Activated naive CD8-positive, alpha-beta T cell (primary cell): ENCODE results near the gene SAFB2.
A peak's percentile ranks its signal among the peaks of the same experiment; 100 is the strongest.
"Not testable (repeated sequence)": the region's sequence is repeated elsewhere in the genome, so short reads cannot be mapped to it uniquely, and the experiment has no call there.

Experiments
- H3K27ac Mint-ChIP-seq: one replicate; pipeline ENCODE4 v1.8.0; 2021; ENCODE audit warnings: mixed read lengths
- H3K27me3 Mint-ChIP-seq: one replicate; pipeline ENCODE4 v1.8.0; 2021; ENCODE audit warnings: mixed read lengths
- H3K36me3 Mint-ChIP-seq: one replicate; pipeline ENCODE4 v1.8.0; 2021; ENCODE audit warnings: mixed read lengths
- H3K4me1 Mint-ChIP-seq: one replicate; pipeline ENCODE4 v1.8.0; 2021; ENCODE audit warnings: low read depth, mixed read lengths
- H3K4me3 Mint-ChIP-seq: one replicate; pipeline ENCODE4 v1.8.0; 2021; ENCODE audit warnings: mild to moderate bottlenecking, mixed read lengths
- H3K9me3 Mint-ChIP-seq: one replicate; pipeline ENCODE4 v1.8.0; 2021; ENCODE audit warnings: low read depth, mixed read lengths

SAFB2 gene

DNA sequence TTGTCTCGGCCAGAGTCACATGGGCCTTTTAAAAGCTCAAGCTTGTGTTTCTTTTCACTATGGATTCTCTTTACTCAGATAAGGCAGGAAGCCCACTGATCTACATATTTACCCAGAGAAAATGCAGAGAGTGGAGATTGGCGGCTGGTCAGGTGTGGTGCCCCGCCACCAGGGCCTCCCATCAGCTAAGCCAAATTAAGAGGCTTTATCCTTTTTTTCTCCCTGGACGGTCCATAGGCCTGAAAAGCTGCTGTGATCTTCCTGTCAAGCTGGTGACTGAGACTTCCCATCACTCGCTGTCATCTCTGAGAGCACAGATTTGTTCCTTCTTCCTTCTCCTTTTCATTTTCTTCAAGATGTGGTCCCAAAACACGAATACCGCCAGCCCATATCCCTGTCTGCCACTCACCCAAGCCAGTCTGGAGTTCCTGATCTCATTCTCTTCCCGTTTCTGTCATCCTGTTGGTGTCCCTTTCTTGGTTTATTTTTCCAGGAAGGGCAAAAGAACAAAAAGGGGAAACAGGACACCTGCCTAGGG is 2.2 kb upstream of the SAFB2 start:
- Mint-ChIP-seq H3K4me1 (peaks cover 63% of the 10 kb centered on the region), H3K36me3 (peaks cover 23% of the 10 kb centered on the region), H3K27ac (peak overlapping the region; percentile 88), H3K9me3 (no peaks in the 10 kb centered on the region), H3K4me3 (peak overlapping the region; percentile 96), H3K27me3 (no peaks in the 10 kb centered on the region)

DNA sequence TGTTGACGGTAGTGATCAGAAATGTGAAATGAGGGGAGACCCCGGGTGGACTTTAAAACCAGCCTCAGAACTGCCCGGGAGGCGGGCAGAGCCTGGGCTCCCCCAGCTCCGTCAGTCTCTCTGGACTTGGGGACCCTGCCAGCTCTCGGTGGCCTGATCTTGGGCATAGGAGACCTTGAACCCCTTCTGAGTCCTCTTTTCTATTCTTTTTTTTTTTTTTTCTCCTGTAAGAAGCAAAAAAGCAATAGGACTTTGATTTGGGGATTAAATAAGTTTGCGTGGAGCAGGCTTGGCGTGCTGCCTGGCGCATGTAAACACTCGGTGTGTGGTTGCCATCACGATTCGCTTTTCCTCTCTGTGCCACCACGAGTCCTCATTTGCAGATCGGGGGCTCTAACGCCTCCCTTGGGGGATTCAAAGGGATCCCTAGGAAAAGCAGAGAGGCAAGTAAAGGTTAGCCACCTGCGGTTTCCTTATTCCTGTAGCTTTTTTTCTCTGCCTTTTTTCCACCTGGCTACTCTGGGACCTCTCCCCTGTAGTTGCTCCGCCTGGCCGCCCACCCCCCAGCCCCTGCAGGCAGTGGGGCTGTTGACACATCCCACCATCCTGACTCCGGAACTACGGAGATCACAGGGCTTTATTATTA is 1.6 kb upstream of the SAFB2 start:
- Mint-ChIP-seq H3K27ac (peak overlapping the region; percentile 88), H3K27me3 (no peaks in the 10 kb centered on the region), H3K4me3 (peak overlapping the region; percentile 96), H3K4me1 (peaks cover 61% of the 10 kb centered on the region), H3K36me3 (peaks cover 23% of the 10 kb centered on the region), H3K9me3 (no peaks in the 10 kb centered on the region)

DNA sequence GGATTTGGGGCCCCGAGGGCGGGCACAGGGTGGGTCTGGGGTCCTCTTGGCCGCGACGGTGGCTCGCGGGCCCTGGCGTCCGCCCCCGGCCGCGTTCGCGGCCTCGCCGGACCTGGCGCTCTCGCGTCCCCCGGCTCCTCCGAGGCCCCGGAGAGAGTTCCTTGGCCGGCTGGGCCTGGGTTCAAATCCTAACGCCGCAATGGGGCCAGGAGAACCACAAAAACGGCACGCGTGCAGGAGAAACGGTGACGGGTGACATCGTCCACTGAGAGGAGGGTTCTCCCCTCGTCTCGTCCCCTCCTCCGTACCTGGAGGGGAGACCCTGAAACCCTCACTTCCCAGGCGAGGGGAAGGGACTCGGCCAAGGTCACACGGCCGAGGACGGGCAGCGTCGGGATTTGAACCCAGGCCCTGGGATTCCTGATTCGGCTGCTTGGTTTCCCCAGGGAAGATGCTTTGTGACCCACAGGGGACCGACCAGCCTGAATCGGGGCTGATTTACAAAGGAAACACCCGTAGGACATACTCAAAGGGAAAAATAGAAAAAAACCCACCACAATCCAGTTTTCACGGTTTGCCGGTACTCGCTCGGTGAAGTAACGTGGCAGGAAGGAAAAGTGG is 931 bp upstream of the SAFB2 start:
- peak overlapping the region; percentile 100 for H3K4me3 Mint-ChIP-seq
- peak overlapping the region; percentile 100 for H3K27ac Mint-ChIP-seq
- no peaks in the 10 kb centered on the region for H3K27me3 Mint-ChIP-seq
- no peaks in the 10 kb centered on the region for H3K9me3 Mint-ChIP-seq
- H3K36me3 Mint-ChIP-seq = peaks cover 23% of the 10 kb centered on the region
- peaks cover 61% of the 10 kb centered on the region for H3K4me1 Mint-ChIP-seq

DNA sequence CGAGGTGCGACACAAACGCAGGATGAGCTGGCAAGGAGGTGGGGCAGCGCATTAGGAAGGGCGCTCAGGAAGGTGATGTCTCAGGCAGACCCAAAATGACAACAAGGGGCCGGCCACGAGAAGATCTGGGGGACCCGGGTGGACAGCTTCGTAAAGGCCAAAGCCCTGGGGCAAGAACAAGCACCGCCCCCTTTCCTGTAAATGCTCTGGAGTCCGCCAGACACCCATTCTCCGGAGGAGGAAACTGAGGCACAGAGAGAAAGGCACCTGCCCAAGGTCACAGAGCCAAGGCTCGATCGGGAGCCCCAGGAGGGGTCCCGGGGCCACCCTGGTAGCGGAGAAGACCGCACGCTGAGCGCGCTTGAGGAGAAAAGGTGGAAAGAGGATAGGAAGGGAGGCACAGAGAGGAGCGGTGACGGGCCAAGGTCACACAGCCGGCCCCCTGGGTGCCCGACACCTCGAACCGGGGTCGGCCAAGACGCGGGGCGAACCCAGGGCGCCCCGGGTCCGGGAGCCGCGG is 571 bp downstream of the SAFB2 start:
- H3K4me1 Mint-ChIP-seq = peaks cover 60% of the 10 kb centered on the region
- peak overlapping the region; percentile 100 for H3K4me3 Mint-ChIP-seq
- no peaks in the 10 kb centered on the region for H3K27me3 Mint-ChIP-seq
- no peaks in the 10 kb centered on the region for H3K9me3 Mint-ChIP-seq
- H3K36me3 Mint-ChIP-seq = peaks cover 19% of the 10 kb centered on the region
- peak overlapping the region; percentile 92 for H3K27ac Mint-ChIP-seq

DNA sequence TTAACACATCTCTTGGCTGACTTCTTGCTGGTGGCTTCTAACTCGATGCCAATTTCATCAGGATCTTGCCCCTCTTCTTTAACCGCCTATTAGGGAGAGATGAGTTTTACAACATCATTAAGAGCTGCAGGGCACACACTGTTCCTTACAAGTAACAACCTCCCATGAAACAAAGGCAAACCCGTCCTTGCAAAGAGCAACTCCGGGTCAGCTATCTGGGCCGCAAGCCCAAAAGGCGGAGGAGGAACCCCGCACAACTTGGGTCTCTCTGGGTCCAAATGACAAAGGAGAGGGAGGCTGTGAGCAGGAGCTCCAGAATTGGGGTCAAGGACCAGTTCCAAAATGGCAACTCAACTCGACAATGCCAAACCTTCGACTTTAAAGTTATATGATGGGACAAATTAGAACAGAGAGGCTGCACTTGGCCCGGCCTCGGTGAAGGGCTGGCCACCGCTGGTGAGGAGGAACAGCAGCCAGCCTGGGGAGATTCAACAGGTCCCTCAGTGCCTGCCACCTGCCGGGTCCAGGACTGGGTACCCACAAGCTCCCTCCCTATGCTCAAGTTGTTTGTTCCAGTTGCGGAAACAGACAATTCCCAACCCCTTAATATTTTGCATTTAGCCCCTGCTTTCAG is 1.1 kb downstream of the SAFB2 start:
- peak overlapping the region; percentile 92 for H3K27ac Mint-ChIP-seq
- H3K4me1 Mint-ChIP-seq = peaks cover 59% of the 10 kb centered on the region
- H3K36me3 Mint-ChIP-seq = peaks cover 18% of the 10 kb centered on the region
- peak overlapping the region; percentile 100 for H3K4me3 Mint-ChIP-seq
- no peaks in the 10 kb centered on the region for H3K9me3 Mint-ChIP-seq
- no peaks in the 10 kb centered on the region for H3K27me3 Mint-ChIP-seq

DNA sequence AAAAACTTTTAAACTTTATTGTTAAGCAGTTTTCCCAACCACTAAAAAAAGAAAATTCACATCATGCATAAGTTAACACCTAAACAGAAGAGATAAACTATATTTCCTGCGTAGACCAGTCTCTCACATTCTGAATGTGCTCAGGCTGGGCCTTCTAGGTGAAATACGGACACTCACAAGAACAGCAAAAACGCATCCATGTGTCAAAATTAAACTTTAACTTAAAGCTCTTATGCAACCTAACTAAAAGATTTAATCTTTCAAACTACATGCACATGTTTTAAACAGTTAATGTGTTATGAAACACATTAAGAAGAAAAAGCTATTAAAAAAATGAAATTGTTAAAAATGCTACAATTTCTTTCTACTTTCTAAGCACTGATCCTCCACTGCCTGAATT is 2.6 kb downstream of the SAFB2 start:
- Mint-ChIP-seq H3K4me3 (peak overlapping the region; percentile 100), H3K27me3 (no peaks in the 10 kb centered on the region), H3K4me1 (peaks cover 49% of the 10 kb centered on the region), H3K27ac (peak overlapping the region; percentile 72), H3K36me3 (peaks cover 11% of the 10 kb centered on the region), H3K9me3 (no peaks in the 10 kb centered on the region)

DNA sequence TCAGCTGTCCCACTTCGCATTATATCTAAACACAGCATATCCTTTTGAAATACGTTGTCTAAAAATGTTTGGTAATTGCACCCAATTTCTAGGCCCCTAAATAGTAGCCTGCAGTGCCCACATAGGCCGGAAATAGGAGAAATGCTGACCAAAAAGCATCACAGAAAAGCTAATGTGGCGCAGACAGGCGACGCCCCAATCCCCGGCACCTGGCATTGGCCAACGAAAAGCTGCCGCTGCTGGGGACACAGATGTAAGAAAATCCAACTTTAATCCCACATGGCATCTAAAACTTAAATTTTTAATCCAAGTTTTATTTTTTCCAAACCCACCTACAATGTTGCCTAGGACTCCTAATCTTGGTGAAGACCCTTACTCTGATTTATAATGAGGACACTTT is 4.0 kb downstream of the SAFB2 start:
- H3K4me1 Mint-ChIP-seq = peaks cover 48% of the 10 kb centered on the region
- H3K27ac Mint-ChIP-seq = no peak overlapping the region
- peak overlapping the region; percentile 56 for H3K4me3 Mint-ChIP-seq
- H3K36me3 Mint-ChIP-seq = peaks cover 9% of the 10 kb centered on the region
- H3K27me3 Mint-ChIP-seq = no peaks in the 10 kb centered on the region
- H3K9me3 Mint-ChIP-seq = no peaks in the 10 kb centered on the region

DNA sequence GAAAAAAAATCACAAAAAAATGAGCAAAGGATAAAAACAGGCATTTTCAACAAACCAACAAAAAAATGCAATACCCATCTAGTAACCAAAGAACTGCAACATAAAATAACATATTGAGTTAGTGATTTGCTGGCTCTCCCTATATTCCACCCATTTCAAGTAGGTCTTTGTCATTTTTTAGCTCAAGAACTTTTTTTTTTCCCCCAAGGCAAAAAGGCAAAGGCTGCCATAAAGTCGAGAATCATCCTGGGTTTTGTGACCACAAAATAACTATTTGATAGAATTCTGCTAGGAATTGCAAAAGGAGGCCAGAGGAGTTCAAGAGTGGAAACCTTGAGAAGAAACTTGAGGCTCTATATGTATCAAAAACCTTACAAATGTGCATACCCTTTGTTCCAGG is 5.5 kb downstream of the SAFB2 start:
- H3K27me3 Mint-ChIP-seq = no peaks in the 10 kb centered on the region
- H3K4me3 Mint-ChIP-seq = no peak overlapping the region
- peaks cover 48% of the 10 kb centered on the region for H3K4me1 Mint-ChIP-seq
- H3K9me3 Mint-ChIP-seq = no peaks in the 10 kb centered on the region
- H3K27ac Mint-ChIP-seq = no peak overlapping the region
- H3K36me3 Mint-ChIP-seq = peaks cover 12% of the 10 kb centered on the region

DNA sequence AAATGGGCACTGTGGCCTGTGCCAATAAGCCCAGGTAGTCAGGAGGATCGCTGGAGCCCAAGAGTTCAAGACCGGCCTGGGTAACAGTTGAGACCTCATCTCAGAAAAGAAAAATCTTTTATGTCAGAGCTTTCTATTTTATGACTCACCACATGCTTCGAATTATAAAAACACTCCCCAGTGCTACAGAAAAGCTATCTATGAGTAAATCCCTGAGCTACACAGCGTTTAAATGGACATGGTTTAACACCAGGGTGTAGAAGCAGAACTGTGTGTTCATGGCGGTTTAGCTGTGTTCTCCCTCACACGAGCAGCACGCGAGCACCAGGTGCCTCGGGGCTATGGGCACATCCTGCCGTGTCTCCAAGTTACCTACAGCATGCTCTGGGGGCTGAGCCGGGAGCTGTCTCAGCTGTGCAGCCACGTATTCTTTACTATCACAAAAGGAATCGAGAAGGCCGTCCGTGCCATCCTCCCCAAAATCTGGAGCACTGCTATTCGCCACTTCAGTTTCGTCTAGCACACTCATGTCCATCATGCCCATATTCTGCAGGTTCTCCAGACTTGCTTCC is 6.7 kb downstream of the SAFB2 start:
- Mint-ChIP-seq H3K27ac (no peak overlapping the region), H3K4me1 (peaks cover 41% of the 10 kb centered on the region), H3K36me3 (peaks cover 10% of the 10 kb centered on the region), H3K27me3 (no peaks in the 10 kb centered on the region), H3K9me3 (no peaks in the 10 kb centered on the region), H3K4me3 (no peak overlapping the region)

DNA sequence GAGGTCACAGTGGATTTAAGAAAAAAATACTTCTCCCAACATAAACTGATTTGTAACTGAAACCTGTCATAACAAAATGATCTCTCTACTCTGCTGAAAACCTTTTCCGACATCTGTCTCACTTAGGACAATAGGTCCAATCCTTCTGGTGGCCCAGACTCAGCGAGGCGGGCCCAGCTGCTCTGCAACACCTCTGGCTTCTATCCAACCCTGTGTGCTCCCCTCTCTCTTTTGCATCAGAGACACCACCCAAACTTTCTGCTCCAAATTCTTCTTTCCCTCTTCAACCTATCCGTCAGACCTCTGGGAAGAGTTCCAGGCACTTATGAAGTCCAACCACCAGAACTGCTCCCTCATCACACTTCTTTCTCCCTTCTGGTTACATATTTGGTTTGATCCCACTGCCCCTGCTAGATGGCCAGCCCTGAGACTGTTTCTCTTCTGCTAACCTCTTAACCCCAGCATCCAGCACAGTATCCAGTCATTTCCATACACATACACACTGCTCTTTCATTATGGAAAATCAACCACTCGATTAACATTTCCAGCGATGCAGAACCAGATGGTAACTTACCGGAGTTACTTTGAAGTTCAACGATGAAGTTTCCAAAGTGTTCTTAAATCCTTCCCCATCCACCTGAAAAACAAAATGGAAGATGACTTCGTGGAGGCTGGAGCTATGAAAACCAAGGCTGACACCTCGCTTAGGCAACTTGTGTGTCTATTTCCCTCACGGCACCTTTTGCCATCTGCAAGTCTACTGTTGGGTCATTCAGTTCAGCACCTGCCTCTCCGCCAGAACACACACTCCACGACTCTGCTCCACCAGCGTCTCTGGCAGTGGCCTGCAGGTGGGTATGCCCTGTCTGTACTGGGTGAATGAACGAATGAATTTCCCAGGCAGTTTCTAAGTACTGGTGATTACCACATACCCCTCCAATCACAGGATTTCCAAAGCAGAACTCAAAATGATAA is 9.4 kb downstream of the SAFB2 start:
- peaks cover 5% of the 10 kb centered on the region for H3K36me3 Mint-ChIP-seq
- H3K27ac Mint-ChIP-seq = no peak overlapping the region
- H3K4me1 Mint-ChIP-seq = peaks cover 21% of the 10 kb centered on the region
- H3K27me3 Mint-ChIP-seq = no peaks in the 10 kb centered on the region
- H3K4me3 Mint-ChIP-seq = no peak overlapping the region
- no peaks in the 10 kb centered on the region for H3K9me3 Mint-ChIP-seq

DNA sequence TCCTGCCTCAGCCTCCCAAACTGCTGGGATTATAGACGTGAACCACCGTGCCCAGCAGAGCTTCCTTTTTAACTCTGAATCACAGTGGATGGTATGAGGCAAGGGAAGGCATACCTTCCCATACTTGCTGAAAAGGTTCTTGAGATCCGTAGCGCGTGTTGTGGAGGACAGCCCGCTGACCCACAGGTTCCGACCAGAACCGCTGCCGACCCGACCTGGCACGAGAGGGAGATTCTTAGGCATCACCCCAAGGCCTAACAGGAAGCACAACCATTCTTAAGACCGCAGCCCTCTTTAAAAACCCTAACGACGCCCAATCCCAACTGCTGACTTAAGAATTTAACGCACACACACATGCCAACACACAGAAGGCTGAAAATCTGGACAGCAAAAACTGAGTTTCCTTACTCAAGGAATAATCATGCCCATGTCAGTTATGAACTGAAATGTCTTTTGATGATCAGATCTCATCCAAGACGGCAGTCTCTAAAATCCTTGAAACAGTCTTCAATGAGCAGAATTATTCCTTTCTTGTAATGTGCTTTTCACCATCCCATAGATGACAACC is 12.6 kb downstream of the SAFB2 start:
- peaks cover 5% of the 10 kb centered on the region for H3K36me3 Mint-ChIP-seq
- H3K4me1 Mint-ChIP-seq = peaks cover 22% of the 10 kb centered on the region
- H3K27ac Mint-ChIP-seq = no peak overlapping the region
- no peaks in the 10 kb centered on the region for H3K27me3 Mint-ChIP-seq
- H3K9me3 Mint-ChIP-seq = no peaks in the 10 kb centered on the region
- no peak overlapping the region for H3K4me3 Mint-ChIP-seq

DNA sequence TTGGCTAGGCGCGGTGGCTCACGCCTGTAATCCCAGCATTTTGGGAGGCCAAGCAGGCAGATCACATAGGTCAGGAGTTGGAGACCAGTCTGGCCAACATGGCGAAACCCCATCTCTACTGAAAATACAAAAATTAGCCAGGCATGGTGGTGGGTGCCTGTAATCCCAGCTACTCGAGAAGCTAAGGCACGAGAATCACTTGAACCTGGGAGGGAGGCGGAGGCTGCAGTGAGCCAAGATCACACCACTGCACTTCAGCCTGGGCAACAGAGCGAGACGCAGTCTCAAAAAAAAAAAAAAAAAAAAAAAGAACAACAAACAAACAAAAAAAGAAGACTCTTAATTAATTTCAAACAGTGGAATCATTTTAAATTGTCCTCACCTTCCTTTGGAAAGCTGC is 13.8 kb downstream of the SAFB2 start:
- not testable (repeated sequence) for H3K4me3 Mint-ChIP-seq, H3K27ac Mint-ChIP-seq, H3K27me3 Mint-ChIP-seq, H3K36me3 Mint-ChIP-seq, H3K9me3 Mint-ChIP-seq
- peaks cover 22% of the 10 kb centered on the region for H3K4me1 Mint-ChIP-seq

DNA sequence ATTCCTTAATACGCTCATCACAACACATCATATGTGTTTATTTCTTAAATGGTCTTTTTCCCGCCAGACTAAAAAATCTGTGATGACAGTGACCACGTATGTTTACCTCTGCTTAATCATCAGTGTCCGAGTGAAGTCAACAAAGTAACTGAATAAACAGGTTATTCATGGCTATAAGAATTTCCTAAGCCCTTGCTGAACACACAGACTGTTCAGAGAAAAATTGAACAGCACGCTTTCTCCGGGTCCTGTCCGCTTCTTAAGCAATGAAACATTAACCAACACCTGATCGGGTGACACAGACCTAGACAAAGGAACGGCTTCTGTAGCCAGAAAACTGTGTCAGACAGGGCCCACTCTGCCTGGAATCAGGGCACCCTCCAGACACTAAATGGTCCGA is 14.3 kb downstream of the SAFB2 start:
- H3K27ac Mint-ChIP-seq = no peak overlapping the region
- peaks cover 5% of the 10 kb centered on the region for H3K36me3 Mint-ChIP-seq
- H3K9me3 Mint-ChIP-seq = no peaks in the 10 kb centered on the region
- H3K27me3 Mint-ChIP-seq = no peaks in the 10 kb centered on the region
- H3K4me3 Mint-ChIP-seq = no peak overlapping the region
- H3K4me1 Mint-ChIP-seq = peaks cover 20% of the 10 kb centered on the region
